HG03520 (cell line): Measurements from ENCODE around the gene OBSCN.

Source experiments
- ATAC-seq: cut with Tn5 transposase; IDR thresholded peaks from one replicate; pipeline ENCODE4 v1.9.1; 2021; ENCODE audit warnings: mild to moderate bottlenecking, moderate library complexity; ENCODE audit not compliant: unreplicated experiment

Gene OBSCN

GRCh38 chr1:228394571-228395394, 186.9 kb downstream of the OBSCN start:
- ATAC-seq = no peak

- ATAC-seq = no peak
These were observed 189.2 kb downstream of the OBSCN start for GRCh38 chr1:228396770-228397662.

GRCh38 chr1:228397966-228398365, 190.1 kb downstream of the OBSCN start:
- ATAC-seq = no peak

- no peak for ATAC-seq
These were observed 191.1 kb downstream of the OBSCN start for GRCh38 chr1:228398741-228399461.

DNA sequence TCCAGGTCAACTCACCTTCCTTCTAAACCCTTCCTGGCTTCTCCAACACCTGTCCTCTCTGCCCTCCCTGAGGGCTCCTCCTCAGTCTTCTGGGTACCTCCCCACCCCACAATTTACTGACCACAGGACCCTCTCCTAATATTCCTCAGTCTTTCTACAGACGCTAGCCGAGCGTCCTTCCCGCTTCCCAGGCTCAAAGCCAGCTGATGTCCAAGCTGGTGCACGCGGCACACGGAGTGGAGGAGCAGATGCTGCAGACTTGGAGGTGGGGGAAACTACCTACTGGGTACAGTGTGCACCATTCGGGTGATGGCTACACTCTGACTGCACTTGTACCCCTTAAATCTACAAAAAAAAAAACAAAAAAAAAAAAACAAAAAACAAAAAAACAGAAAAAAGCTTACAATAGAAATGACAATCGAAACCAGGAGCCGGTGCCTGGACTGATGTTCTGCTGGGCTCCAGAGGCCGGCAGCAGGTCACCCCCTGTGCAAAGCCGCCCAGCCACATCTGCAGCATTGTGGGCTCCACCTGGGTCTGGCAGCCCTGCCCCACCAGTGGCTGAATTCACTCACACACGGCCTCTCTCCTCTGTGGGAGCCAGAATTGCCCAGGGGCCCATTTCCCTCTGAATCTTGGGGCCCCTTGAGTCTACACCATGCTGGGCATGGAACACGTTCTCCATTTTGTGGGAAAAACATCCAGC, 191.8 kb downstream of the OBSCN start:
- ATAC-seq = no peak

- no peak for ATAC-seq
These were observed 192.4 kb downstream of the OBSCN start for GRCh38 chr1:228400237-228400651.

- ATAC-seq = no peak
These were observed 193.0 kb downstream of the OBSCN start for GRCh38 chr1:228400692-228401454.

GRCh38 chr1:228401782-228402640, 194.2 kb downstream of the OBSCN start:
- ATAC-seq = no peak

DNA sequence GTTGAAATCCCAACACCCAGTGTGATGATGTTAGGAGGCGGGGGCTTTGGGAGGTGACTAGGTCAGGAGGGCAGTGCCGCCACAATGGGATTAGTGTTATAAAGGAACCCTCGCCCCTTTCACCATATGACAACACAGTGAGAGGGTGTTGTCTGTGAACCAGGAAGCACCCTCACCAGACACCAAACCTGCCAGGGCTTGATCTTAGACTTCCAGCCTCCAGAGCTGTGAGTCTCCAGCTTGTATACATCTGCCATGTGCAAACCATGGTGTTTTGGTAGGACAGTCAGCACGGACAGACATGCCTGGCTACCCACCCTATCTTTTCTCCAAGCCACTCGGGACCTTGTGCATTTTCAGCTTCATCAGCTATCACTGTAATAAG, 194.8 kb downstream of the OBSCN start:
- no peak for ATAC-seq

DNA sequence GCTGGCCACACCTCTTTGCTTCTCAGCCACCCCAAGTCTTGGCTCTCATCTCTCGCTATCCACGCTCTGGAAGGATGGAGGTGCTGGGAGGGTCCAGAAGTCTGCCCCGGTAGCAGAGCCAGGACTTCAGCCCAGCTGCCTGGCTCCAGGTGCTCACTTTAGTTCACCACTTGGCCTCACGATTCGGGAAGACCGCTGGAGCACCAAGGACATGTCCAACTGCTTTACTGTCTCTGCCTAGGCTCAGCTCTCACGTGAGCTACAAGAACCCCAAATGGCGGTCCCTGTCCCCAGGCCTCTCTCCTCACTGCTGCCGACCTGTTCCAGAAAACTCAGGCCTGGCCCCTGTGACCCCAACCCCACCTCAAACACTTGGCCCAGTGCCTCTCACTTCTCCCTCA, 195.4 kb downstream of the OBSCN start:
- ATAC-seq = no peak

DNA sequence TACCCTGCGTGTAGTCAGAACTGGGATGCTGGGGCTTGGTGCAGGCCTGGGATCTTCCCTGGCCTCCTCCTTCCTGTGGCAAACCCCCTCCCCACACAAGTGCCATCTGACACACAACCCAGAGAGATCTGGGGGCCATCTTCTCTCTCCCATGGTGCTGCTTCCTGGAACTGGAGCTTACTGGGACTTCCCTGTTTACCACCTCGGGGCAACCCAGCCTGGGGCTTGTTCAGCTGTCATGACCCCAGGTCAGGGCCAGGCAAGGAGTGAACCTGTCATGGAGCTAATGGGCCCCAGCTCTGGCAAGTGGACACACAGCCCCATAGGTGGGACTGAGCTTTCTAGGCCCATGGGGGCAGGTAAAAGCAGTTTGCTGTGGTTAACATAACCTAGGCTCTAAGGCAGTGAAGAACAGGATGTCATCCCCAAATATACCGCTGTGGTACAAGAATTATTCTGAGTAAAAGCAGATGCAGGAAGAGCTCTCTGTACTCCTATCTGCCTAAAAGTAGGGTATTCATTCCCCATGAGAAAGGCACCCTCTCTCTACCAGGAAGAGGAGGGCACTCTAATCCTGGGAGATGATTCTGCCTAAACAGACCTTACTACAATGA, 196.4 kb downstream of the OBSCN start:
- ATAC-seq = no peak

GRCh38 chr1:228405200-228405978, 197.5 kb downstream of the OBSCN start:
- no peak for ATAC-seq

GRCh38 chr1:228405979-228406228, 198.1 kb downstream of the OBSCN start:
- ATAC-seq = no peak

GRCh38 chr1:228407106-228408040, 199.5 kb downstream of the OBSCN start:
- no peak for ATAC-seq

- ATAC-seq = no peak
These were observed 200.4 kb downstream of the OBSCN start for GRCh38 chr1:228408041-228408868.
